HepG2 (cell line): ENCODE data around the gene CELF5. TPM values are rescaled to one million over a fixed set of nuclear protein-coding genes. Genes with fewer than 3 reads are reported as not detected.

Experiments
- ATAC-seq: fragments of 200-7000 bp; cut with Tn5 transposase; 3 replicates; pipeline ENCODE4 v1.9.1; 2020; ENCODE audit warnings: mild to moderate bottlenecking, moderate library complexity
- BruUV-seq: library from RNA; stranded (reverse); fragments of 400-500 nt; replicated peaks from 2 replicates; lab custom pipeline; 2021; lab: Mats Ljungman, UMichigan
- CTCF ChIA-PET: fragments of 300-600 bp; formaldehyde crosslinking; extraction: SDS; loops from one replicate; lab custom pipeline; 2021; ENCODE audit warnings: low total read pairs, inconsistent platforms, low intra/inter-chr PET ratio; lab: Yijun Ruan, JAX
- POLR2A ChIA-PET: fragments of 350-600 bp; sonication (Branson Sonifier 250); formaldehyde crosslinking; loops from one replicate; lab custom pipeline; 2020; ENCODE audit warnings: antibody characterized with exemption, inconsistent platforms; lab: Yijun Ruan, JAX
- DNase-seq: peaks from one replicate; pipeline ENCODE4 v3.0.0-alpha.2; 2015; ENCODE audit warnings: low spot score
- FAIRE-seq: peaks from 3 replicates; lab custom pipeline; 2011; peaks lifted over from hg19 to GRCh38; lab: Jason Lieb, UNC
- H2AFZ ChIP-seq: one replicate; pipeline ENCODE4 v1.6.1; 2011; ENCODE audit warnings: low read length, inconsistent platforms
- H3K27ac ChIP-seq: fragments of 300-600 bp; 3 replicates; pipeline ENCODE4 v1.8.0; 2011; ENCODE audit warnings: mixed run types, mild to moderate bottlenecking, mixed read lengths, low read length, inconsistent platforms; ENCODE audit not compliant: insufficient read depth; ENCODE audit errors: extremely low read length
- H3K27me3 ChIP-seq, 2 experiments: fragments of 200-600 bp in 1 of 2; 2 replicates in 1 of 2; 3 replicates in 1 of 2; pipeline versions ENCODE4 v1.6.0 to v1.8.0; 2011; ENCODE audit warnings: low read length in 2 of 2, mild to moderate bottlenecking in 2 of 2, moderate library complexity in 2 of 2, inconsistent platforms in 1 of 2; ENCODE audit not compliant: insufficient read depth in 2 of 2, control insufficient read depth in 1 of 2
- H3K36me3 ChIP-seq, 2 experiments: fragments of 200-600 bp in 1 of 2; replicated peaks in 1 of 2; 2 replicates in 1 of 2; 3 replicates in 1 of 2; pipeline versions ENCODE4 v1.5.1 to v1.8.0; 2011; ENCODE audit warnings: low read length in 2 of 2, inconsistent platforms in 1 of 2; ENCODE audit not compliant: insufficient read depth in 2 of 2, control insufficient read depth in 1 of 2
- H3K4me1 ChIP-seq: 2 replicates; pipeline ENCODE4 v1.5.1; 2012; ENCODE audit warnings: low read length, inconsistent platforms; ENCODE audit not compliant: insufficient read depth
- H3K4me2 ChIP-seq: 2 replicates; pipeline ENCODE4 v1.6.0; 2011; ENCODE audit warnings: low read depth, low read length, inconsistent platforms
- H3K4me3 ChIP-seq, 3 experiments: fragments of 200-600 bp in 1 of 3; sonication (generic), shearing (Covaris generic) in 1 of 3; replicated peaks in 1 of 3; 2 replicates each; pipeline ENCODE4 v1.5.1; 2011 to 2016; ENCODE audit warnings: low read length in 3 of 3, inconsistent platforms in 2 of 3, low read depth in 2 of 3, mild to moderate bottlenecking in 2 of 3, control low read depth in 1 of 3, mixed read lengths in 1 of 3; ENCODE audit not compliant: insufficient read depth in 1 of 3
- H3K79me2 ChIP-seq: one replicate; pipeline ENCODE4 v1.6.1; 2011; ENCODE audit warnings: low read length, inconsistent platforms; ENCODE audit not compliant: insufficient read depth
- H3K9ac ChIP-seq: 2 replicates; pipeline ENCODE4 v1.6.0; 2011; ENCODE audit warnings: mild to moderate bottlenecking, low read depth, low read length, inconsistent platforms; ENCODE audit not compliant: insufficient read depth
- H3K9me3 ChIP-seq: 2 replicates; pipeline ENCODE4 v1.5.1; 2012; ENCODE audit warnings: mild to moderate bottlenecking, low read length
- H4K20me1 ChIP-seq: 2 replicates; pipeline ENCODE4 v1.6.0; 2011; ENCODE audit warnings: inconsistent platforms, mild to moderate bottlenecking, low read length, moderate library complexity; ENCODE audit not compliant: insufficient read depth
- ARHGAP35 ChIP-seq: sonication (generic); formaldehyde crosslinking; IDR thresholded peaks from 2 replicates; pipeline ENCODE4 v1.9.0; 2022; ENCODE audit warnings: mild to moderate bottlenecking, inconsistent platforms, moderate library complexity, missing genetic modification reagents, borderline replicate concordance
- KDM3A ChIP-seq: IDR thresholded peaks from 2 replicates; pipeline ENCODE4 v1.6.1; 2018; ENCODE audit warnings: low read depth, missing compliant biosample characterization
- REL ChIP-seq: sonication (generic); formaldehyde crosslinking; conservative IDR thresholded peaks from 2 replicates; pipeline ENCODE4 v1.8.0; 2022; ENCODE audit warnings: mild to moderate bottlenecking, missing genetic modification reagents, moderate library complexity
- RFX1 ChIP-seq: fragments of 450-650 bp; IDR thresholded peaks from 2 replicates; pipeline ENCODE4 v1.6.1; 2017
- ZNF34 ChIP-seq: sonication (generic); formaldehyde crosslinking; IDR thresholded peaks from 2 replicates; pipeline ENCODE4 v1.4.0; 2020; ENCODE audit warnings: mild to moderate bottlenecking, missing genetic modification reagents, borderline replicate concordance
- ZNF652 ChIP-seq: IDR thresholded peaks from 2 replicates; pipeline ENCODE4 v1.6.1; 2016; ENCODE audit warnings: low read depth, borderline replicate concordance
- ZNF761 ChIP-seq: sonication (generic); formaldehyde crosslinking; conservative IDR thresholded peaks from 2 replicates; pipeline ENCODE4 v1.4.0; 2020; ENCODE audit warnings: mild to moderate bottlenecking, missing genetic modification reagents
- WGBS: methylation state at CpG from one replicate; pipeline ENCODE4 v1.1.6; 2017; ENCODE audit warnings: low lambda C conversion rate; 5-methylcytosine and 5-hydroxymethylcytosine counted together
- in situ Hi-C: cut with HindIII; loops from 2 replicates; pipeline ENCODE4 v1.10.0; 2017; ENCODE audit warnings: low pct_unique_long_range_greater_than_20kb; ENCODE audit not compliant: extremely low pct_ligation_motif_present
- intact Hi-C: fragments of 100-400 bp; cut with micrococcal nuclease; formaldehyde crosslinking; loops from one replicate; pipeline ENCODE4 v1.10.0; 2022; ENCODE audit not compliant: unreplicated experiment
- polyA plus RNA-seq, 8 experiments: library from polyadenylated mRNA; depleted of rRNA in 3 of 8; stranded (reverse) in 7 of 8; unstranded in 1 of 8; fragments of >200 nt; fragmentation: Illumina TruSeq in 4 of 8; extraction: Trizol in 4 of 8; gene quantifications; 2 replicates each; pipeline versions ENCODE4 v1.2.1 to v1.2.3, GENCODE V29; 2011 to 2016; ENCODE audit warnings: low read depth in 4 of 8, missing spikeins in 1 of 8, mixed read lengths in 1 of 8; ENCODE audit not compliant: insufficient read depth in 1 of 8
- total RNA-seq, 5 experiments: library from RNA; depleted of rRNA; stranded (reverse); fragments of >200 nt; fragmentation: Illumina TruSeq; extraction: Trizol; gene quantifications; 2 replicates each; pipeline ENCODE4 v1.2.3, GENCODE V29; 2016; ENCODE audit warnings: low read depth in 1 of 5
- TF ChIP-seq, protein P1 (sequence below): sonication (generic); formaldehyde crosslinking; IDR thresholded peaks from 2 replicates; pipeline ENCODE4 v1.5.0; 2020; ENCODE audit warnings: missing genetic modification reagents
- TF ChIP-seq, protein P2 (sequence below): sonication (generic); formaldehyde crosslinking; IDR thresholded peaks from 2 replicates; pipeline ENCODE4 v1.5.1; 2020; ENCODE audit warnings: mild to moderate bottlenecking, missing genetic modification reagents, borderline replicate concordance
- TF ChIP-seq, protein P3 (sequence below): IDR thresholded peaks from 2 replicates; pipeline ENCODE4 v1.6.1; 2016; ENCODE audit warnings: missing compliant biosample characterization, missing genetic modification reagents, borderline replicate concordance

CELF5 gene
- total and polyA plus RNA-seq, 2 of the 13 experiments (the other 11 are each of a cell fraction or from before 2014, with no cell fraction given), result 0.31 to 0.84 TPM

DNA sequence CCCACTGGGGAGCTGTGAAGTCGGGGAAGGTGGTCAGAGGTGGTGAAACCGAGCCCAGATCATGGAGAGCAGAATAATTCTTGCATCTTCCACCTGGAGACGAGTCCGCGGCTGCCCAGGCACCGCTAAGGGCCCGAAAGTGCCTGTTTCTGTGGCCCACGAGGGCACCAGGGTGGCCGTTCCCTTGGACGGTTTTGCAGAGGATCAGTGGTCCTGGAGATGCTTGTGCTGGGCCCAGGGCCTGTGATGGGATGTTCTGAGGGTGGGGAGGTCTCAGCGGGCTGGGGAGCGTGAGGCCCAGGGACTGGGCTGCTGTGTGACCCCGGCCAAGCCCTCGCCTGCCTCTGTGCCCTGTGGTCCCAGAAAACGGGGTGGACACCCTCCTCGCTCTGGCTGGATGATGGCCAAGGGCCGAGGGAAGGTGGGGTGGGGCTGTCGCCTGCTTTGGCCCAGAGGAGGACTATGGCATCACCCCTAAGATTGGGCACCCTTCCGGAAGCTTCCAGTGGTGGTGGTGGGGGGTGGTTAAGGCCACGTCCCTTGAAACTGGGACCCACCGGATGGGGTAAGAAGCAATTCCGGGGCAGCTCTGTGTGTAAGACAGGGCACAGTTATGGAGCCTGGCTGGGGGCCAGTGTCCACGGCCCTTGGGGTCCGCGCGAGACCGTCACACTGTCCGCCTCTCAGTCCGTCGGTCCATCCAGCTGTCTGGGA is 90.7 kb downstream of the CELF5 start:
- no peaks in the 10 kb centered on the region for H3K79me2 ChIP-seq
- no peak for TF ChIP-seq ZNF761 (CRISPR knock-in tag)
- TF ChIP-seq, protein P1, sequence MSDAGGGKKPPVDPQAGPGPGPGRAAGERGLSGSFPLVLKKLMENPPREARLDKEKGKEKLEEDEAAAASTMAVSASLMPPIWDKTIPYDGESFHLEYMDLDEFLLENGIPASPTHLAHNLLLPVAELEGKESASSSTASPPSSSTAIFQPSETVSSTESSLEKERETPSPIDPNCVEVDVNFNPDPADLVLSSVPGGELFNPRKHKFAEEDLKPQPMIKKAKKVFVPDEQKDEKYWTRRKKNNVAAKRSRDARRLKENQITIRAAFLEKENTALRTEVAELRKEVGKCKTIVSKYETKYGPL, result no peak
- TF ChIP-seq, protein P2, sequence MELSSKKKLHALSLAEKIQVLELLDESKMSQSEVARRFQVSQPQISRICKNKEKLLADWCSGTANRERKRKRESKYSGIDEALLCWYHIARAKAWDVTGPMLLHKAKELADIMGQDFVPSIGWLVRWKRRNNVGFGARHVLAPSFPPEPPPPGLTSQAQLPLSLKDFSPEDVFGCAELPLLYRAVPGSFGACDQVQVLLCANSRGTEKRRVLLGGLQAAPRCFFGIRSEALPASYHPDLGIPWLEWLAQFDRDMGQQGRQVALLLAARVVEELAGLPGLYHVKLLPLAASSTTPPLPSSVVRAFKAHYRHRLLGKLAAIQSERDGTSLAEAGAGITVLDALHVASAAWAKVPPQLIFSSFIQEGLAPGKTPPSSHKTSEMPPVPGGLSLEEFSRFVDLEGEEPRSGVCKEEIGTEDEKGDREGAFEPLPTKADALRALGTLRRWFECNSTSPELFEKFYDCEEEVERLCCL, result no peak
- no peak for TF ChIP-seq RFX1
- no peak for TF ChIP-seq ZNF652 (CRISPR knock-in tag)
- TF ChIP-seq ARHGAP35 (CRISPR knock-in tag), result no peak
- no peak for TF ChIP-seq ZNF34 (CRISPR knock-in tag)
- TF ChIP-seq, protein P3, sequence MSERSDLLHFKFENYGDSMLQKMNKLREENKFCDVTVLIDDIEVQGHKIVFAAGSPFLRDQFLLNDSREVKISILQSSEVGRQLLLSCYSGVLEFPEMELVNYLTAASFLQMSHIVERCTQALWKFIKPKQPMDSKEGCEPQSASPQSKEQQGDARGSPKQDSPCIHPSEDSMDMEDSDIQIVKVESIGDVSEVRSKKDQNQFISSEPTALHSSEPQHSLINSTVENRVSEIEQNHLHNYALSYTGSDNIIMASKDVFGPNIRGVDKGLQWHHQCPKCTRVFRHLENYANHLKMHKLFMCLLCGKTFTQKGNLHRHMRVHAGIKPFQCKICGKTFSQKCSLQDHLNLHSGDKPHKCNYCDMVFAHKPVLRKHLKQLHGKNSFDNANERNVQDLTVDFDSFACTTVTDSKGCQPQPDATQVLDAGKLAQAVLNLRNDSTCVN (CRISPR knock-in tag), result no peak
- no peak for TF ChIP-seq KDM3A (CRISPR knock-in tag)
- TF ChIP-seq REL, result no peak
- H3K9ac ChIP-seq, result no peak overlapping the region
- H4K20me1 ChIP-seq, result no peaks in the 10 kb centered on the region
- no peak overlapping the region for H3K4me2 ChIP-seq
- H3K4me1 ChIP-seq, result no peaks in the 10 kb centered on the region
- in situ Hi-C loops (no loop called here), intact Hi-C loops (no loop called here)
- H2AFZ ChIP-seq, result no peak overlapping the region
- H3K27ac ChIP-seq, result no peak overlapping the region
- FAIRE-seq (no peak), ATAC-seq (no peak), DNase-seq (no peak)
- no peaks in the 10 kb centered on the region for H3K36me3 ChIP-seq
- POLR2A ChIA-PET, result no interaction called here
- no peaks in the 10 kb centered on the region for H3K9me3 ChIP-seq
- 29% methylated on average over 11 of the region's 30 CpGs for WGBS
- CTCF ChIA-PET, result no interaction called here
- BruUV-seq, result no TSS peak
- no peak overlapping the region for H3K4me3 ChIP-seq
- peaks cover 6 to 33% of the 10 kb centered on the region in 2 experiments; a peak in 3 of 5 replicates for H3K27me3 ChIP-seq
